ENCODE results near the gene IMP4.

IMP4 gene

GRCh38 chr2:130390460-130391057 is 47.9 kb downstream of the IMP4 start:
- in situ Hi-C loops (cut with MboI; ENCODE audit: low sequenced_read_pairs, unreplicated experiment), result no loop called here
- no peak for DNase-seq (ENCODE audit: low spot score)
- TF ChIP-seq, protein P1, sequence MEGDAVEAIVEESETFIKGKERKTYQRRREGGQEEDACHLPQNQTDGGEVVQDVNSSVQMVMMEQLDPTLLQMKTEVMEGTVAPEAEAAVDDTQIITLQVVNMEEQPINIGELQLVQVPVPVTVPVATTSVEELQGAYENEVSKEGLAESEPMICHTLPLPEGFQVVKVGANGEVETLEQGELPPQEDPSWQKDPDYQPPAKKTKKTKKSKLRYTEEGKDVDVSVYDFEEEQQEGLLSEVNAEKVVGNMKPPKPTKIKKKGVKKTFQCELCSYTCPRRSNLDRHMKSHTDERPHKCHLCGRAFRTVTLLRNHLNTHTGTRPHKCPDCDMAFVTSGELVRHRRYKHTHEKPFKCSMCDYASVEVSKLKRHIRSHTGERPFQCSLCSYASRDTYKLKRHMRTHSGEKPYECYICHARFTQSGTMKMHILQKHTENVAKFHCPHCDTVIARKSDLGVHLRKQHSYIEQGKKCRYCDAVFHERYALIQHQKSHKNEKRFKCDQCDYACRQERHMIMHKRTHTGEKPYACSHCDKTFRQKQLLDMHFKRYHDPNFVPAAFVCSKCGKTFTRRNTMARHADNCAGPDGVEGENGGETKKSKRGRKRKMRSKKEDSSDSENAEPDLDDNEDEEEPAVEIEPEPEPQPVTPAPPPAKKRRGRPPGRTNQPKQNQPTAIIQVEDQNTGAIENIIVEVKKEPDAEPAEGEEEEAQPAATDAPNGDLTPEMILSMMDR (IDR thresholded peaks at IDR 0.05; ENCODE audit: borderline replicate concordance, control extremely low read depth, extremely low read depth, insufficient read depth, missing control alignments), result no peak

DNA sequence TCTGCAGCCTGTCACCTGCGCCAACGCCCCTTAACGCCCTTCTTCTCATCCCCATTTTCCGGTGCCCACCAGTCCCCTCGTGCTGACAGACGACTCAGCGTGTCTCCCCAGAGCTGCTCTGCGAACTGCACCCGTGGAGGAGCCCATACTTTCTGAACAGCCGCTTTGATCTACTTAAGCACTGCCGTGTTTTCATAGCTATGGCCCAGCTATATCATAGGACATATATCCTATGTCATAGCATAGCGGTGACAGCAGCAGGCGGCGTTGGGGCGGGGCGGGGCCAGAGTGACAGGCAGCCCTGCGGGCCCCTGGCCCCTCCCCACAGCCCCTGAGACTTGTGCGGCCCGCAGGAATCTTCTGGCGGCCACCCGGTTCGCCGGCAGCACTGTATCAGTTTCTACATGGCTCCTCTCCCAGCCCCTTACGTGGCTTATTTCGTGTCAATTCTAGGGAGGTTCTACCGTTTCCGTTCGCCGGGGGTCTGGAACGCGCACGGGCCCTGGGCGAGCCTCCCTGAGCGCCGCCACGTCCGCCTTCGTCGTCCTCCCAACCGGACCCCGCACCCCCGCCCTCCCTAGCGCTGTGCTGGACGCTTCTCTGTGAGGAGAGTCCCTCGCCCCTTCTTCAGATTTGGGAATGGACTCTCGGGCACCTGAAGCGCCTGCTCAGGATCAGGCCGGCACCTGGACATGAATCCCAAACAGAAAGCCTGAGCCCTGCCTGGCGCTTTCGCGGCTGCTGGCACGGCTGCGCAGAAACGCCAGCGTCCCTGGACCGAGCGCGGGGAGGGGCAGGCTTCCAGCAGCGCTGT is 48.6 kb downstream of the IMP4 start:
- in situ Hi-C loops (cut with MboI; ENCODE audit: low sequenced_read_pairs, unreplicated experiment), result no loop called here
- peak; percentile 90 for DNase-seq (ENCODE audit: low spot score)
- TF ChIP-seq, protein P1 (IDR thresholded peaks at IDR 0.05; ENCODE audit: borderline replicate concordance, control extremely low read depth, extremely low read depth, insufficient read depth, missing control alignments), result no peak

GRCh38 chr2:130391872-130392670 is 49.4 kb downstream of the IMP4 start:
- TF ChIP-seq, protein P1 (IDR thresholded peaks at IDR 0.05; ENCODE audit: borderline replicate concordance, control extremely low read depth, extremely low read depth, insufficient read depth, missing control alignments), result no peak
- in situ Hi-C loops (cut with MboI; ENCODE audit: low sequenced_read_pairs, unreplicated experiment), result no loop called here
- DNase-seq (ENCODE audit: low spot score), result no peak

DNA sequence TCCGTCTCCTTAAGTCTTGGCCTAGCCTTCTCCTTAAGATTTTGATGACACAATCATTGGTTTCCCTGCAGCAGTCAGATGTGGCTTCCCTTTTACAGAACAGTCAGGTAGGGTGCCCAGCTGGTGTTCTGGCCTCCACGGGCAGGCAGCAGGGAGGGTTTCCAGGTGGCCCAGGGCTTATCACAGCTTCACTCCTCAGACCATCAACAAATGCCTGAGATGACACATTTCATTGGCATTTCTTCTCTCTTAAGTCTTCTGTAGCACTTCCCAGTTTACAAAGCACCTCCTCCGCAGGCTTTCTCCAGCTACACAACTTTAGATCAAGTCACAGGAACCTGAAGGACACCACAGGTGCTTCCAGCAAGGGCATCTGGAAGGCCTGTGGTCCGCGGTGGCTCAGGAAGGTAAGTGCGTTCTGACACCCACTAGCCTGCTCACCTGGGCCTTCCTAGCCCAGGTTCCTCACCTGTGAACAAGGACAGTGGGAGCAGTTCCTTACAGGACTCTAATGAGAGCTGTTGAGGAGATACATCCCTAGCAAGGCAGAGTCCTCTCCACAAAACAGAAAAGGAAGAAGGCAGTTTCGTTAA is 50.7 kb downstream of the IMP4 start:
- in situ Hi-C loops (cut with MboI; ENCODE audit: low sequenced_read_pairs, unreplicated experiment), result no loop called here
- TF ChIP-seq, protein P1 (IDR thresholded peaks at IDR 0.05; ENCODE audit: borderline replicate concordance, control extremely low read depth, extremely low read depth, insufficient read depth, missing control alignments), result no peak
- DNase-seq (ENCODE audit: low spot score), result no peak

All from GM13976 (cell line).